GM18870 (cell line): ENCODE data around the gene NPHS2.
"Not testable (repeated sequence)": the region's sequence is repeated elsewhere in the genome, so short reads cannot be mapped to it uniquely, and the experiment has no call there.

Source experiments
- ATAC-seq: cut with Tn5 transposase; IDR thresholded peaks from one replicate; pipeline ENCODE4 v1.9.1; 2021; ENCODE audit warnings: moderate library complexity; ENCODE audit not compliant: unreplicated experiment

The NPHS2 gene

GRCh38 chr1:179548666-179549367 is 26.9 kb downstream of the NPHS2 start:
- ATAC-seq: no peak

GRCh38 chr1:179547021-179547535 is 28.7 kb downstream of the NPHS2 start:
- ATAC-seq: no peak

- no peak for ATAC-seq
Measured at GRCh38 chr1:179545321-179545720, 30.4 kb downstream of the NPHS2 start.

GRCh38 chr1:179541774-179542173 is 34.0 kb downstream of the NPHS2 start:
- no peak for ATAC-seq

DNA sequence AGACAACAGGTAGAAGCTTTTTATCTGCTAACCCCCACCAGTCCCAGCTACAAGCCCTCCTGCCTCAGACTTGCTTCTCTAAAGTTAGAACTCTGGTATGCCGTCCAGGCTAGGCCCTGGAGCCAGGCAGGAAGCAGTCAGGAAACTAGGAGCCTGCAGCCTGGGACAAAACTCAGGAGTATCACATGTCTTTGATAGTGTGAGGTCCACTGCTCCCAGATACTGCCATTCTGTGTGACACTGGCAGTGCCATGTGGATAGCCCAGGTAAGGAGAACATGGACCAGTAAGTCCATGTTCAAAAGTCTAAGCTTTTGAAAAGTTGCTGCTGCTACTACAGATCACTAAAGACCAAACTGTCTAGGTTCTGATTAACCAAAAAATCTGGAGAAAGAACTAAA is 45.4 kb downstream of the NPHS2 start:
- no peak for ATAC-seq

DNA sequence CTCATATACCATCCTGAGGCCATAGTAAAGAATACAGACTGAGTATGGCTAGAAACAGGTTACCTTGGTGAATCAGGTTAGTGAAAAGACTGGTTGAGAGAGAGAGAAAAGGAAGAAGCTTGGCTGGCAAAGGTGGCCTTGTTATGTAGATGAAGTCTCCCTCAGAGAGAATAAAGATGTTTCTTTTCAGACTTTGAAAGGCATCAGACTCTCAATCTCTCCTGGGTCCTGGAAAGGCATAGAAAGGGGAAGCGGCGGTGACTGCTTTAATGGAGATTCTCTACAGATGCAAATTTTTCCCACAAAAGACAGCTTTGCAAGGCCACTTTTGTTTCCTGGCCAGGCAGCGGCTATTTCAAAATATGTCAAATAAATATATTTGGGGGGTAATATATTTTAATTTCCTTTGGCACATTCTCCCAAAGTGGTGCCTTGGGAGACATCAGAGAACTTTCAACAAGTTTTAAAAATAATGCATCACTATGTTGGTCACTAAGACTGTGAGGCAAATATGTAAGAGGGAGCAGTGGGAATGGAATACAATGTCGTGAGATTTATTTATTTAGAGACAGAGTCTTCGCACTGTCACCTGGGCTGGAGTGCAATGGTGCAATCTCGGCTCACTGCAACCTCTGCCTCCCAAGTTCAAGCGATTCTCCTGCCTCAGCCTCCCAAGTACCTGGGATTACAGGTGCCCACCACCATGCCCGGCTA is 46.1 kb downstream of the NPHS2 start:
- no peak for ATAC-seq

- ATAC-seq: not testable (repeated sequence)
Measured at GRCh38 chr1:179518544-179518943, 57.2 kb downstream of the NPHS2 start.

GRCh38 chr1:179516976-179517705 is 58.6 kb downstream of the NPHS2 start:
- ATAC-seq: no peak

DNA sequence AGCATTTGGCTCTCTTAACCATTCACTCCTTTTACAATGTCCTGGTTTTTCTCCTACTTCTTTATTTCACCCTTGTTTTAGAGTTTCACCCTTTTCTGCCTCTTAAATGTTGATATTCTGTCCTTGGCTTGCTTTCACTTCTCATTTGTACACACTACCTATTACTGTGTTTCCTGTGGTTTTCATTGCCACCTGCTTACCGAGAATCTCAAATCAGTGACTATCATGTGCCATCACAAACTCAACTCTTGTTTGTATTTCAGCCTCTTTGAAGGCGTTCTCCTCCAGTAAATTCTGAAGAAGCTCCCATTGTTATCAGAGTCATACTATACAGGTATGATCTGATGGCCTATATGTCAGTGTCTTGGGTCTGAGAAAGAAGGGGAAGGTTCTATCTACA is 65.7 kb downstream of the NPHS2 start:
- ATAC-seq: peak; percentile 82

DNA sequence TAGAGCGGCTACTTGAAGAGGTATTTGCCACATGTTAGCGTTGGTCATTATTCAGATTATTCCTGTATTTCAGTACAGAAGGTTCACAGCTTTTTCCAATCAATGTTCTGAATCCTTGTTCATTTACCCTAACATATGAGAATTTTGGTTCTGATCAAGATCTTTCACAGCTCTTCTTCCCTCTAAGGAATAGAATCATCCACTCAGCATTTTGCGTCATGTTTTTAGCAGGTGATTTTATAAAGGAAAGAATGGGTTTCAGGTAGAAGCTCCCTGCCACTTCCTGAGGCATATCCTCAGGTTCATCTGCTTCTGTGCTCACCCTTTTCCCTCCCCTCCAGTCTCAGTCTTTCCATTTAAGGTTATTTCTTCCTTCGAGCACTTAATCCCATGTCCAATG is 66.4 kb downstream of the NPHS2 start:
- ATAC-seq: no peak

DNA sequence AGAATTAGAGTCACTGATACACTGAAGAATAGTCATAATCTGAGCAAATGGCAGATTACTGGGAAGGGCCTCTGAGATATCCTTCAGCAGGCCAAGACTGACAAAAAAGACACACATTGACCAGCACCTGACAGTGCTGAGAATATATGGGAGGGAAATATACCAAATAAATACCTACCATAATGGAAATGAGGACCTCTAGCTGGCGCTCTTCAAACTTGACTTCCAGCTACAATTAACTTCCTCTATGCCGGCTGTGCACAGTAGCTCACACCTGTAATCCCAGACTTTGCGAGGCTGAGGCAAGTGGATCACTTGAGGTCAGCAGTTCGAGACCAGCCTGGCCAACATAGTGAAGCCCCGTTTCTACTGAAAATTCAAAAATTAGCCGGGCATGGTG is 69.5 kb downstream of the NPHS2 start:
- no peak for ATAC-seq
